SK-N-SH (cell line): ENCODE data around the gene AURKB.

Experiments
- CHD2 ChIP-seq: fragments of 150-350 bp; IDR thresholded peaks from 2 replicates; pipeline ENCODE4 v1.6.1; 2018; ENCODE audit warnings: low read length; ENCODE audit not compliant: partially characterized antibody
- EP300 ChIP-seq, 2 experiments: IDR thresholded peaks; 2 replicates each; pipeline versions ENCODE4 v1.4.0 to v1.6.1; 2012; ENCODE audit warnings: borderline replicate concordance in 1 of 2, low read depth in 1 of 2, low read length in 1 of 2
- FOXM1 ChIP-seq: IDR thresholded peaks from 2 replicates; pipeline ENCODE4 v1.4.0; 2012; ENCODE audit warnings: low read depth, mild to moderate bottlenecking
- GATA2 ChIP-seq: sonication (generic); formaldehyde crosslinking; IDR thresholded peaks from 2 replicates; pipeline ENCODE4 v1.5.0; 2020; ENCODE audit warnings: mild to moderate bottlenecking, missing genetic modification reagents
- NFIC ChIP-seq: IDR thresholded peaks from 2 replicates; pipeline ENCODE4 v1.4.0; 2012; ENCODE audit warnings: borderline replicate concordance
- POLR2AphosphoS5 ChIP-seq: IDR thresholded peaks from 2 replicates; pipeline ENCODE4 v1.6.1; 2012; ENCODE audit warnings: low read depth, low read length
- TAF1 ChIP-seq: IDR thresholded peaks from 2 replicates; pipeline ENCODE4 v1.6.1; 2012; ENCODE audit warnings: low read depth, mild to moderate bottlenecking, low read length, moderate library complexity, borderline replicate concordance
- YY1 ChIP-seq: IDR thresholded peaks from 2 replicates; pipeline ENCODE4 v1.4.0; 2012; ENCODE audit warnings: low read depth, mild to moderate bottlenecking
- TF ChIP-seq, protein P1 (sequence below): fragments of 200-600 bp; sonication (generic); IDR thresholded peaks from 2 replicates; pipeline ENCODE4 v1.6.1; 2017; ENCODE audit warnings: antibody characterized with exemption, mild to moderate bottlenecking, moderate library complexity
- TF ChIP-seq, protein P2 (sequence below): IDR thresholded peaks from 2 replicates; pipeline ENCODE4; 2012
- TF ChIP-seq, protein P3 (sequence below): IDR thresholded peaks from 2 replicates; pipeline ENCODE4 v1.4.0; 2012; ENCODE audit warnings: low read depth, borderline replicate concordance
- TF ChIP-seq, protein P4 (sequence below): IDR thresholded peaks from 2 replicates; pipeline ENCODE4 v1.4.0; 2012; ENCODE audit warnings: low read depth, borderline replicate concordance

DNA sequence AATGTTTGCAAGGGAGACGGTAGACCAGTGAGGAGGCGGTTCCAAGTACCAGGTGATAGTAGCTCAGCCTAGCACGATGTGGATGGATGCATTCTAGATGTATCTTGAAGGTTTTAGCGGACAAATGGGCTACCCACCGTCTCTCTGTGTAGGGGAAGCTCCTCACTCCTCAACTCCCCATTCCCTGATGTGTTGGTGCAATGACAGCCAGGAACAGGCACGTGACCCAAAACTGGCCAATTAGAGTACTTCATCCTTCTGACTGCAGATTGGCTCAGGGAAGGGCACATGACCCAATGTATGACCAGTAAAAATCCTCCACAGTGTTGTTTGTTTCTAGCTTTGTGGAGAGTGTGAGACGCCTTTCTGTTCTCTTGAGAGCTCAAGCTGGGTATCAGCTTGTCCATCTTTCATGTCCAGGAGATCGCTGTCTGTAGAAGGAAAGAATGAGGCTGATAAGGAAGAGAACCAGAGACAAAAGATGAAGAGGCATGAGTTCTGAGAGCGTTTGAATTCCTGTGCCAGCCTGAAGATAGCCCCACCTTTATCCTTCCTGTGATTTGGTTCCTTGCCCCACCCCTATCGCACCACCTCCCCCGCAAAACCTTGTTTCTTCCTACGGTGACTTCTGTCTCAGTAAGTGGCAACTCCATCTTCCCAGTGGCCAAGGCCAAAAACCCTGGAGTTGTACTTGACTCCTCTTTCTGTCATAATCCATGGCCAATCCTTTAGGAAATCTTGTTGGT, 18.1 kb downstream of the AURKB start:
- TF ChIP-seq, protein P1, sequence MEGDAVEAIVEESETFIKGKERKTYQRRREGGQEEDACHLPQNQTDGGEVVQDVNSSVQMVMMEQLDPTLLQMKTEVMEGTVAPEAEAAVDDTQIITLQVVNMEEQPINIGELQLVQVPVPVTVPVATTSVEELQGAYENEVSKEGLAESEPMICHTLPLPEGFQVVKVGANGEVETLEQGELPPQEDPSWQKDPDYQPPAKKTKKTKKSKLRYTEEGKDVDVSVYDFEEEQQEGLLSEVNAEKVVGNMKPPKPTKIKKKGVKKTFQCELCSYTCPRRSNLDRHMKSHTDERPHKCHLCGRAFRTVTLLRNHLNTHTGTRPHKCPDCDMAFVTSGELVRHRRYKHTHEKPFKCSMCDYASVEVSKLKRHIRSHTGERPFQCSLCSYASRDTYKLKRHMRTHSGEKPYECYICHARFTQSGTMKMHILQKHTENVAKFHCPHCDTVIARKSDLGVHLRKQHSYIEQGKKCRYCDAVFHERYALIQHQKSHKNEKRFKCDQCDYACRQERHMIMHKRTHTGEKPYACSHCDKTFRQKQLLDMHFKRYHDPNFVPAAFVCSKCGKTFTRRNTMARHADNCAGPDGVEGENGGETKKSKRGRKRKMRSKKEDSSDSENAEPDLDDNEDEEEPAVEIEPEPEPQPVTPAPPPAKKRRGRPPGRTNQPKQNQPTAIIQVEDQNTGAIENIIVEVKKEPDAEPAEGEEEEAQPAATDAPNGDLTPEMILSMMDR: no peak
- TF ChIP-seq, protein P2, sequence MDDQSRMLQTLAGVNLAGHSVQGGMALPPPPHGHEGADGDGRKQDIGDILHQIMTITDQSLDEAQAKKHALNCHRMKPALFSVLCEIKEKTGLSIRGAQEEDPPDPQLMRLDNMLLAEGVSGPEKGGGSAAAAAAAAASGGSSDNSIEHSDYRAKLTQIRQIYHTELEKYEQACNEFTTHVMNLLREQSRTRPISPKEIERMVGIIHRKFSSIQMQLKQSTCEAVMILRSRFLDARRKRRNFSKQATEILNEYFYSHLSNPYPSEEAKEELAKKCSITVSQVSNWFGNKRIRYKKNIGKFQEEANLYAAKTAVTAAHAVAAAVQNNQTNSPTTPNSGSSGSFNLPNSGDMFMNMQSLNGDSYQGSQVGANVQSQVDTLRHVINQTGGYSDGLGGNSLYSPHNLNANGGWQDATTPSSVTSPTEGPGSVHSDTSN: no peak
- no peak for TF ChIP-seq YY1
- TF ChIP-seq EP300 (IDR thresholded peaks at IDR 0.05; ENCODE audit: borderline replicate concordance in 1 of 2, low read depth in 1 of 2, low read length in 1 of 2): no peak
- peak; percentile 78 for TF ChIP-seq TAF1
- peak; percentile 98 for TF ChIP-seq POLR2AphosphoS5
- TF ChIP-seq, protein P3, sequence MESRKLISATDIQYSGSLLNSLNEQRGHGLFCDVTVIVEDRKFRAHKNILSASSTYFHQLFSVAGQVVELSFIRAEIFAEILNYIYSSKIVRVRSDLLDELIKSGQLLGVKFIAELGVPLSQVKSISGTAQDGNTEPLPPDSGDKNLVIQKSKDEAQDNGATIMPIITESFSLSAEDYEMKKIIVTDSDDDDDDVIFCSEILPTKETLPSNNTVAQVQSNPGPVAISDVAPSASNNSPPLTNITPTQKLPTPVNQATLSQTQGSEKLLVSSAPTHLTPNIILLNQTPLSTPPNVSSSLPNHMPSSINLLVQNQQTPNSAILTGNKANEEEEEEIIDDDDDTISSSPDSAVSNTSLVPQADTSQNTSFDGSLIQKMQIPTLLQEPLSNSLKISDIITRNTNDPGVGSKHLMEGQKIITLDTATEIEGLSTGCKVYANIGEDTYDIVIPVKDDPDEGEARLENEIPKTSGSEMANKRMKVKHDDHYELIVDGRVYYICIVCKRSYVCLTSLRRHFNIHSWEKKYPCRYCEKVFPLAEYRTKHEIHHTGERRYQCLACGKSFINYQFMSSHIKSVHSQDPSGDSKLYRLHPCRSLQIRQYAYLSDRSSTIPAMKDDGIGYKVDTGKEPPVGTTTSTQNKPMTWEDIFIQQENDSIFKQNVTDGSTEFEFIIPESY: no peak
- TF ChIP-seq NFIC: no peak
- no peak for TF ChIP-seq GATA2 (CRISPR knock-in tag)
- TF ChIP-seq CHD2: peak; percentile 22
- TF ChIP-seq, protein P4, sequence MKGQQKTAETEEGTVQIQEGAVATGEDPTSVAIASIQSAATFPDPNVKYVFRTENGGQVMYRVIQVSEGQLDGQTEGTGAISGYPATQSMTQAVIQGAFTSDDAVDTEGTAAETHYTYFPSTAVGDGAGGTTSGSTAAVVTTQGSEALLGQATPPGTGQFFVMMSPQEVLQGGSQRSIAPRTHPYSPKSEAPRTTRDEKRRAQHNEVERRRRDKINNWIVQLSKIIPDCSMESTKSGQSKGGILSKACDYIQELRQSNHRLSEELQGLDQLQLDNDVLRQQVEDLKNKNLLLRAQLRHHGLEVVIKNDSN: peak; percentile 99
- TF ChIP-seq FOXM1: no peak
